B cell (primary cell): ENCODE measurements around the gene GZMM. TPM values are rescaled to one million over a fixed set of nuclear protein-coding genes. Genes with fewer than 3 reads are reported as not detected.
A peak's percentile ranks its signal among the peaks of the same experiment; 100 is the strongest.

ENCODE experiments used
- ATAC-seq: fragments of 200-7000 bp; cut with Tn5 transposase; one replicate; pipeline ENCODE4 v1.10.0; 2021; ENCODE audit warnings: low read depth, mild to moderate bottlenecking, moderate number of reproducible peaks, moderate library complexity
- CTCF ChIA-PET: fragments of 350-600 bp; sonication (Branson Sonifier 250); formaldehyde crosslinking; loops from one replicate; lab custom pipeline; 2021; ENCODE audit warnings: antibody characterized with exemption, inconsistent platforms; lab: Charles Lee
- POLR2A ChIA-PET: fragments of 350-600 bp; sonication (Branson Sonifier 250); formaldehyde crosslinking; loops from one replicate; lab custom pipeline; 2021; ENCODE audit warnings: antibody characterized with exemption; lab: Charles Lee
- DNase-seq: peaks from one replicate; pipeline ENCODE4 v3.0.0; 2013
- H2AFZ ChIP-seq: 2 replicates; pipeline ENCODE4 v1.6.1; 2012; ENCODE audit warnings: mild to moderate bottlenecking, low read depth, low read length; ENCODE audit not compliant: insufficient read depth, poor library complexity, severe bottlenecking
- H3K27ac ChIP-seq, 2 donors: 1 replicate in 1 of 2; 2 replicates in 1 of 2; pipeline ENCODE4 v1.5.1; 2012 to 2013; ENCODE audit warnings: low read length in 2 of 2, mild to moderate bottlenecking in 2 of 2, moderate library complexity in 1 of 2
- H3K27me3 ChIP-seq, 4 experiments: fragments of 200-600 bp in 1 of 4; sonication (generic) in 1 of 4; replicated peaks in 1 of 4; 1 replicate in 2 of 4; 2 replicates in 2 of 4; pipeline versions ENCODE4 v1.6.1 to v1.7.0; 2013 to 2016; ENCODE audit warnings: low read length in 3 of 4, mild to moderate bottlenecking in 2 of 4, mixed read lengths in 1 of 4, moderate library complexity in 1 of 4; ENCODE audit not compliant: insufficient read depth in 4 of 4, control insufficient read depth in 3 of 4; ENCODE audit errors: control extremely low read depth in 1 of 4
- H3K36me3 ChIP-seq, 2 experiments: replicated peaks in 1 of 2; 1 replicate in 1 of 2; 2 replicates in 1 of 2; pipeline versions ENCODE4 v1.6.1 to v1.7.1; 2013; ENCODE audit warnings: low read length in 1 of 2; ENCODE audit not compliant: insufficient read depth in 2 of 2, control insufficient read depth in 1 of 2; ENCODE audit errors: control extremely low read depth in 1 of 2, extremely low read depth in 1 of 2
- H3K4me1 ChIP-seq, 2 donors: fragments of 200-600 bp in 1 of 2; sonication (generic) in 1 of 2; 1 replicate in 1 of 2; 2 replicates in 1 of 2; pipeline versions ENCODE4 v1.5.1 to v1.6.1; 2013 to 2017; ENCODE audit warnings: low read length in 2 of 2; ENCODE audit not compliant: control insufficient read depth in 2 of 2, insufficient read depth in 2 of 2
- H3K4me2 ChIP-seq: replicated peaks from 2 replicates; pipeline ENCODE3; 2012; ENCODE audit warnings: mild to moderate bottlenecking, low read depth, low read length; ENCODE audit not compliant: poor library complexity, severe bottlenecking
- H3K4me3 ChIP-seq, 5 experiments: fragments of 200-600 bp in 1 of 5; sonication (generic) in 1 of 5; 1 replicate in 3 of 5; 2 replicates in 2 of 5; pipeline versions ENCODE4 v1.5.1 to v1.7.0; 2011 to 2016; ENCODE audit warnings: low read length in 4 of 5, mild to moderate bottlenecking in 4 of 5, low read depth in 2 of 5, control low read depth in 1 of 5, moderate library complexity in 1 of 5; ENCODE audit not compliant: insufficient read depth in 1 of 5; ENCODE audit errors: control extremely low read depth in 1 of 5, extremely low read depth in 1 of 5
- H3K79me2 ChIP-seq: fragments of 200-600 bp; sonication (generic); one replicate; pipeline ENCODE4 v1.6.0; 2016; ENCODE audit warnings: low read length; ENCODE audit not compliant: control insufficient read depth, insufficient read depth
- H3K9ac ChIP-seq: fragments of 200-600 bp; sonication (generic); 2 replicates; pipeline ENCODE4 v1.6.1; 2017; ENCODE audit warnings: mild to moderate bottlenecking, low read length, moderate library complexity
- H3K9me3 ChIP-seq, 3 donors: one replicate each; pipeline versions ENCODE4 v1.6.1 to v1.7.1; 2013; ENCODE audit warnings: low read length in 2 of 3; ENCODE audit not compliant: control insufficient read depth in 2 of 3, insufficient read depth in 1 of 3; ENCODE audit errors: control extremely low read depth in 1 of 3
- H4K20me1 ChIP-seq: 2 replicates; pipeline ENCODE4 v1.6.0; 2012; ENCODE audit warnings: mild to moderate bottlenecking, low read length; ENCODE audit not compliant: insufficient read depth, control insufficient read depth, poor library complexity, severe bottlenecking
- H3K27ac Mint-ChIP-seq: one replicate; pipeline ENCODE4 v1.8.0; 2021; ENCODE audit warnings: mixed read lengths
- H3K27me3 Mint-ChIP-seq: one replicate; pipeline ENCODE4 v1.8.0; 2021; ENCODE audit warnings: mixed read lengths
- H3K4me1 Mint-ChIP-seq: one replicate; pipeline ENCODE4 v1.8.0; 2021; ENCODE audit warnings: mixed read lengths
- H3K4me3 Mint-ChIP-seq: one replicate; pipeline ENCODE4 v1.8.0; 2021; ENCODE audit warnings: mixed read lengths
- H3K9me3 Mint-ChIP-seq: one replicate; pipeline ENCODE4 v1.8.0; 2022; ENCODE audit warnings: mixed read lengths; ENCODE audit not compliant: insufficient read depth
- CTCF ChIP-seq: fragments of 200-600 bp; IDR thresholded peaks from one replicate; pipeline ENCODE4 v1.8.0; 2022; ENCODE audit warnings: antibody characterized with exemption, mild to moderate bottlenecking
- EZH2 ChIP-seq: IDR thresholded peaks from 2 replicates; pipeline ENCODE4 v1.6.1; 2012; ENCODE audit warnings: borderline replicate concordance, low read depth, mild to moderate bottlenecking, moderate library complexity, low read length; ENCODE audit not compliant: insufficient read depth, poor library complexity, severe bottlenecking
- WGBS: methylation state at CpG from one replicate; pipeline ENCODE4 v1.1.5; 2013; ENCODE audit warnings: missing lambda C conversion rate; ENCODE audit not compliant: insufficient coverage; 5-methylcytosine and 5-hydroxymethylcytosine counted together
- intact Hi-C: fragments of 100-400 bp; cut with micrococcal nuclease; formaldehyde crosslinking; loops from one replicate; pipeline ENCODE4 v1.10.0; 2022
- polyA plus RNA-seq: library from polyadenylated mRNA; depleted of rRNA; stranded (reverse); fragments of >200 nt; gene quantifications from 2 replicates; pipeline ENCODE4 v1.2.3, GENCODE V29; 2012
- total RNA-seq, 2 donors: library from RNA; stranded (reverse); fragments of 120-200 nt in 1 of 2; gene quantifications; 1 replicate in 1 of 2; 2 replicates in 1 of 2; pipeline versions ENCODE4 v1.2.3 to v1.2.4, GENCODE V29; 2013 to 2022

The GZMM gene
- total and polyA plus RNA-seq, 2 donors (not counting 1 experiment from before 2014, with no cell fraction given), result 2.1 TPM; not detected in 1

DNA sequence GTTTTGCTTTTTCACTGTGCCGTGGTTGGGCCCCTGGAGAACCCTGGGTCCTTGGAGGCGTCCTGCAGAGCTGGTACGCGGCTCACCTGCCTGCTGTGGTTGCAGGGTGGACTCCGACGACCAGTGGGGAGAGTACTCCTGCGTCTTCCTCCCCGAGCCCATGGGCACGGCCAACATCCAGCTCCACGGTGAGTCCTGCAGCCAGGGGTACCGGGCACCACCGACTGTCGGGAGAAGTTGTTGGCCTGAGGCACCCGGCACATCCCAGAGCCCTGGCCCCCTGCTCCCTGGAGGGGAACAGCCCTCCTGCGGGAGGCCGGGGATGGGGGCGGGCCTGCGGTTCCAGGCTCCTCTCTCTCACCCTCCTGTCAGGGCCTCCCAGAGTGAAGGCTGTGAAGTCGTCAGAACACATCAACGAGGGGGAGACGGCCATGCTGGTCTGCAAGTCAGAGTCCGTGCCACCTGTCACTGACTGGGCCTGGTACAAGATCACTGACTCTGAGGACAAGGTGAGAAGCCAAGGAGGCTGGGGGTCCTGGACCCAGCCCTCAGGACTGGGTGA is 36.5 kb downstream of the GZMM start:
- 94% methylated on average over 21 of the region's 22 CpGs for WGBS
- H3K9me3 Mint-ChIP-seq, result no peaks in the 10 kb centered on the region
- no peak overlapping the region for H3K4me2 ChIP-seq
- H3K27ac Mint-ChIP-seq, result no peak overlapping the region
- H4K20me1 ChIP-seq, result peaks cover 80% of the 10 kb centered on the region
- peaks cover 46% of the 10 kb centered on the region for H3K79me2 ChIP-seq
- peaks cover 7% of the 10 kb centered on the region for H3K4me1 Mint-ChIP-seq
- H3K36me3 ChIP-seq, result peaks cover 0 to 33% of the 10 kb centered on the region in 2 experiments
- H3K4me3 Mint-ChIP-seq, result no peak overlapping the region
- no peak overlapping the region for H3K4me3 ChIP-seq
- ChIA-PET POLR2A (no interaction called here), CTCF (no interaction called here)
- no peaks in the 10 kb centered on the region for H3K9me3 ChIP-seq
- intact Hi-C loops, result no loop called here
- DNase-seq (no peak), ATAC-seq (no peak)
- peaks cover 0 to 5% (median 0%) of the 10 kb centered on the region in 4 experiments for H3K27me3 ChIP-seq
- no peak overlapping the region for H3K27ac ChIP-seq
- no peaks in the 10 kb centered on the region for H3K4me1 ChIP-seq
- TF ChIP-seq CTCF (no peak), EZH2 (no peak)
- H3K9ac ChIP-seq, result no peak overlapping the region
- H3K27me3 Mint-ChIP-seq, result no peaks in the 10 kb centered on the region
- H2AFZ ChIP-seq, result no peak overlapping the region

DNA sequence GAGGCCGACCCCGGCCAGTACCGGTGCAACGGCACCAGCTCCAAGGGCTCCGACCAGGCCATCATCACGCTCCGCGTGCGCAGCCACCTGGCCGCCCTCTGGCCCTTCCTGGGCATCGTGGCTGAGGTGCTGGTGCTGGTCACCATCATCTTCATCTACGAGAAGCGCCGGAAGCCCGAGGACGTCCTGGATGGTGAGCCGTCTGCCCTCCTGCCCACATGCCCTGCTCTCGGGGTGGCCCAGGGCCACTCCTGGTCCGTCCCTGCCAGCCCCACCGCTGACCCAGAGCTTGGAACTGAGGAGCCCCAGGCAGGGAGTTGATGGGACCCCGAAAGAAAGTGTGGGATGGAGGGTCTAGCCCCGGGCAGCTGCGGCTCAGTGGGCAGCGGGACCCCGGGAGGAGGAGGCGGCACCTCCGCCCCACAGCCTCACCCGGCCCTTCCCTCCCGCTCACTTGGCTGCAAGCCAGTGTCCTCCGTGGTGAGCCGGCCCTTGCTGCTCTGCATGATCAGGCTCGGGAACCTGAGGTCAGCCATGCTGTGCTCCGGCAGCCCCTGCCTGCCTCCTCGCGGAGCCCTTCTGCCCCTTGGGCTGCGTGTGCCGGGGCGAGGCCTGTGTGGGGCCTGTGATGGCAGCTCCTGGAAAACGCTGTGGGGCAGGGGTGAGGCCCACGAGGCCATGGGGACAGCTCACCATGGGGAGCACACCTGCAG is 37.7 kb downstream of the GZMM start:
- H3K4me3 ChIP-seq, result no peak overlapping the region
- ChIA-PET POLR2A (interaction anchor here (0.7 kb wide), 1 partner anchor 133 kb away, joined by 6 read pairs; no protein-coding TSS in a partner anchor), CTCF (interaction anchor here (4.2 kb wide), 1 partner anchor 152 kb away, joined by 39 read pairs; no protein-coding TSS in a partner anchor)
- peaks cover 69% of the 10 kb centered on the region for H4K20me1 ChIP-seq
- Mint-ChIP-seq H3K4me1 (peaks cover 2% of the 10 kb centered on the region), H3K4me3 (no peak overlapping the region), H3K27me3 (peaks cover 3% of the 10 kb centered on the region), H3K27ac (no peak overlapping the region), H3K9me3 (no peaks in the 10 kb centered on the region)
- no peaks in the 10 kb centered on the region for H3K4me1 ChIP-seq
- no peaks in the 10 kb centered on the region for H3K9me3 ChIP-seq
- peaks cover 0 to 33% of the 10 kb centered on the region in 2 experiments for H3K36me3 ChIP-seq
- H3K79me2 ChIP-seq, result peaks cover 35% of the 10 kb centered on the region
- H3K9ac ChIP-seq, result no peak overlapping the region
- H3K27me3 ChIP-seq, result peaks cover 0 to 9% (median 3%) of the 10 kb centered on the region in 4 experiments
- TF ChIP-seq EZH2 (no peak), CTCF (no peak)
- 97% methylated on average over 40 of the region's 40 CpGs for WGBS
- no peak overlapping the region for H2AFZ ChIP-seq
- intact Hi-C loops, result no loop called here
- no peak overlapping the region for H3K27ac ChIP-seq
- no peak for ATAC-seq
- peak; percentile 17 for DNase-seq
- H3K4me2 ChIP-seq, result no peak overlapping the region
